ENCODE data around the gene IFT27. TPM values are rescaled to one million over a fixed set of nuclear protein-coding genes. Genes with fewer than 3 reads are reported as not detected.
A peak's percentile ranks its signal among the peaks of the same experiment; 100 is the strongest.

Gene IFT27
- total and polyA plus RNA-seq, 7 donors, result 15.0 to 27.9 (median 24.3) TPM

DNA sequence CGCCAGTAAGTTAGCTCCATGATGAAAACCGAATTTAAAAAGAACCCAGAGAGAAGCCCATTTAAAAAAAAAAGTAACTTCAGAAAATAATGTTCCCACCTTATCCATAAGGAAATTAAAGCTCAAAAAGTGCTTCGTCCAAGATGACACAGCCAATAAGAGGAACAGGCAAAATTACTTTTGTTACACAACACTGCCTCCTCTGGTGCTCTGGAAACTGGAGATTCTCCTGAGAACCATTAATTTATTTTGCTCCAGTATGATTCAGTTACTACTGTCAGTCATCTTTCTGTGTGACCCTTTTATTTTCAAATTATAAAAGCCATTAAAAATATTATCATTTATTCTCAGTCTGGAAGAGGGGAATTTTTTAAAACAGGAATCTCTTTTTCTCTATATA, 2.0 kb downstream of the IFT27 start:
- TF ChIP-seq EP300 (IDR thresholded peaks at IDR 0.05), result no peak
- no peak for TF ChIP-seq POLR2A (IDR thresholded peaks at IDR 0.05)
- TF ChIP-seq, protein P1, sequence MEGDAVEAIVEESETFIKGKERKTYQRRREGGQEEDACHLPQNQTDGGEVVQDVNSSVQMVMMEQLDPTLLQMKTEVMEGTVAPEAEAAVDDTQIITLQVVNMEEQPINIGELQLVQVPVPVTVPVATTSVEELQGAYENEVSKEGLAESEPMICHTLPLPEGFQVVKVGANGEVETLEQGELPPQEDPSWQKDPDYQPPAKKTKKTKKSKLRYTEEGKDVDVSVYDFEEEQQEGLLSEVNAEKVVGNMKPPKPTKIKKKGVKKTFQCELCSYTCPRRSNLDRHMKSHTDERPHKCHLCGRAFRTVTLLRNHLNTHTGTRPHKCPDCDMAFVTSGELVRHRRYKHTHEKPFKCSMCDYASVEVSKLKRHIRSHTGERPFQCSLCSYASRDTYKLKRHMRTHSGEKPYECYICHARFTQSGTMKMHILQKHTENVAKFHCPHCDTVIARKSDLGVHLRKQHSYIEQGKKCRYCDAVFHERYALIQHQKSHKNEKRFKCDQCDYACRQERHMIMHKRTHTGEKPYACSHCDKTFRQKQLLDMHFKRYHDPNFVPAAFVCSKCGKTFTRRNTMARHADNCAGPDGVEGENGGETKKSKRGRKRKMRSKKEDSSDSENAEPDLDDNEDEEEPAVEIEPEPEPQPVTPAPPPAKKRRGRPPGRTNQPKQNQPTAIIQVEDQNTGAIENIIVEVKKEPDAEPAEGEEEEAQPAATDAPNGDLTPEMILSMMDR (IDR thresholded peaks at IDR 0.05), result peak in 1 of 4 experiments; percentile 19
- H3K36me3 ChIP-seq, result no peaks in the 10 kb centered on the region
- no peak overlapping the region for H3K4me3 ChIP-seq
- no peaks in the 10 kb centered on the region for H3K9me3 ChIP-seq
- intact Hi-C loops (cut with DNase I), result no loop called here
- 73 to 80% methylated on average over 3 of the region's 3 CpGs for WGBS, 2 donors
- no peaks in the 10 kb centered on the region for H3K27me3 ChIP-seq
- H3K27ac ChIP-seq, result no peak overlapping the region
- peaks cover 0 to 17% (median 14%) of the 10 kb centered on the region in 4 donors for H3K4me1 ChIP-seq
- no peak for DNase-seq

DNA sequence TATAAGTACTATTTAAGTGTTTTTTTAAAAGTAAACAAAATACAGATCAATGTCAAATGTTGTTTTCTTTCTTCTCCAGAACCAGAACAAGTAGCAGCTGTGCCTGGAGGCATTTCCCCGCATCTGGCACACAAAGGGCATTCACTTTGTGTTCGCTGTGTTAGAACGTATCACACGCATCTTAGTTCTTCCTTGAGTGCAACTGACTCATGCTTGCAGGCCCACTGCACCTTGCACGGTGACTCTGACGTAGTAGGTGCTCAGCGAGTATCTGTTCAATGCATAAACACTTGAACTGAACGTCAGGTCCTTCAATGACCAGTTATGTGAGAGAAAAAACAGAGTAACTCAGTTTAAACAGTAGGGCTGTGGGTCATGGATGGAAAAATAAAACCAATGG, 3.5 kb downstream of the IFT27 start:
- peaks cover 0 to 3% (median 0%) of the 10 kb centered on the region in 4 donors for H3K36me3 ChIP-seq
- TF ChIP-seq POLR2AphosphoS5 (IDR thresholded peaks at IDR 0.05) (peak in 1 of 4 donors; percentile 37), POLR2A (IDR thresholded peaks at IDR 0.05) (no peak), EP300 (IDR thresholded peaks at IDR 0.05) (no peak)
- TF ChIP-seq, protein P1 (IDR thresholded peaks at IDR 0.05), result no peak
- DNase-seq, result peak; percentile 60

DNA sequence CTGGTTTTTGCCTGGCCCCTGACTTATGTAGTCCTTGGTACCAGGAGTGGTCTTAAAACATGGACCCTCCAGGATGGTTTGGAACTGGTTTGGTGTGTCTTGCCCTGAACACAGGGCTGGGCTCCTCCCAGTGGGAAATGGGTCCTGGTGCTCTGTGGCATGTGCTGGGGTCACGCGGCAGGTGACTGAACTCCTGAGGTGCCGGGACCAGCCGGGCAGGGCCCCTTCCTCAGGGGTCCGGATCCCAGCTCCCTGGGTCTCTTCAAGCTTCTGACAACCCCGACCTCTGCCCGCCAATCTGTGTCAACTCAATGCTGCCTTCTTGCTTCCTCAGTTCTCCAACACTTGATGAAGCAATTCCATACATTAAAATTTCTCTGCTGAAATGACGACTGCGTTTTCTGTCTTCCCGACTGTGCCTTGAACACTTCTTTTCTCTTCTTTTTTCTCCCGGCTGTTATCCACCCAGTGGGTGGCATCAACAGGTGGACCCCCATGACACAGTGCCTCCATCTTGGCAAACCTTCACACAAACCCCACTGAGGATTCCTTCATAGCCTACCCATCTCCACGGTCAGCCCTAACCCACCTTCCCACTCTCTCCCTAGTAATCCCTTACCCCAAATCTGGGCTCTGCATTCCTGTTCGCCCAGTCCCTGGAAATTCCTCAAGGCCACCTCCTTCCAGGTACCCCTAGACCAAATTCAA, 4.4 kb downstream of the IFT27 start:
- WGBS, 2 donors, result 95 to 96% methylated on average over 13 of the region's 13 CpGs
- no peak overlapping the region for H3K4me3 ChIP-seq
- H3K36me3 ChIP-seq, result peaks cover 0 to 8% (median 0%) of the 10 kb centered on the region in 4 donors
- DNase-seq, result peak; percentile 43
- no peaks in the 10 kb centered on the region for H3K27me3 ChIP-seq
- no peaks in the 10 kb centered on the region for H3K9me3 ChIP-seq
- intact Hi-C loops (cut with DNase I), result no loop called here
- H3K27ac ChIP-seq, result no peak overlapping the region
- TF ChIP-seq POLR2A (IDR thresholded peaks at IDR 0.05), result no peak
- TF ChIP-seq EP300 (IDR thresholded peaks at IDR 0.05), result no peak
- TF ChIP-seq POLR2AphosphoS5 (IDR thresholded peaks at IDR 0.05), result no peak
- TF ChIP-seq, protein P1 (IDR thresholded peaks at IDR 0.05), result no peak
- peaks cover 0 to 13% (median 10%) of the 10 kb centered on the region in 4 donors for H3K4me1 ChIP-seq

More for the DNA sequence above, 3.5 kb downstream of the IFT27 start:
- Histone ChIP-seq H3K27me3 (no peaks in the 10 kb centered on the region), H3K9me3 (no peaks in the 10 kb centered on the region), H3K4me1 (peaks cover 0 to 17% (median 14%) of the 10 kb centered on the region in 4 donors), H3K27ac (no peak overlapping the region), H3K4me3 (no peak overlapping the region)
- WGBS, 2 donors, result 87 to 92% methylated on average over 8 of the region's 8 CpGs
- intact Hi-C loops (cut with DNase I), result no loop called here

DNA sequence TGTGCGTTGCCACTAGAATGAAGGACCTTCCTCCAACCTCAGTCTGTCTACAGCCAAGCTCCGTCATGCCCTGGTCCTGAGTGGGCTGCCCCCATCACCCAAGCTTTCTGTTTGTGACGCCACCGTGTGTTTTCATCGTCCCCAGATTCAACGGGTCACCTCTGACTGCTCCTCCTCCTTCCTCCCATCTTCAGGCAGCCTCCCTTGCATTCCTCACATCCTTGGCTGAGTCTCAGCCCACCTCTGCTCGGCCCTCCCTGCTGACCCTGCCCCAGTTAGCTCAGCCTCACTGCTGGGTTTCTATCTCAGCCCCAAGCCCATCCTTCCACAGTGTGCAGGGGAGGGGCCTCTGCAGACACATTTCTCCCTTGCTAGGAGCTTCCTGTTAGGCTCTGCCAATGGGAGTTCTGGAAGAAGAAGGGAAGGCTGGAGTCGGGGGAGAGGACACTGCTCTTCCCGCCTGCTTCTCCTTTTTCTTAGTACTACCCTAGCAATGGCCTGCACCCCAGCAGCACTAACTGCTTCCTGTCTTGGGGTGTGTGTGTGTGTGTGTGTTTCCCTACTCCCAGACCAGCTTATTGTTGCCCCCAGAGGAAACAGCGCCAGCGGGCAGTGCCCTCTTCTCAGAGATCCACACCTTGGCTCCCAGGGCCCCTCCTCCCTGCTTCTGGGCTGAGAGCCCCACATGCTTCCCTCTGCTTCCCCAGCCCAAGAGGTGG, 5.2 kb downstream of the IFT27 start:
- Histone ChIP-seq H3K27ac (no peak overlapping the region), H3K27me3 (no peaks in the 10 kb centered on the region), H3K4me3 (no peak overlapping the region), H3K9me3 (no peaks in the 10 kb centered on the region), H3K4me1 (peaks cover 0 to 15% (median 8%) of the 10 kb centered on the region in 4 donors), H3K36me3 (peaks cover 0 to 11% (median 0%) of the 10 kb centered on the region in 4 donors)
- TF ChIP-seq EP300 (IDR thresholded peaks at IDR 0.05), result no peak
- TF ChIP-seq, protein P1 (IDR thresholded peaks at IDR 0.05), result no peak
- TF ChIP-seq POLR2AphosphoS5 (IDR thresholded peaks at IDR 0.05), result no peak
- TF ChIP-seq POLR2A (IDR thresholded peaks at IDR 0.05), result no peak
- peak; percentile 35 for DNase-seq
- intact Hi-C loops (cut with DNase I), result no loop called here
- WGBS, 2 donors, result 67 to 78% methylated on average over 11 of the region's 11 CpGs

All from sigmoid colon (tissue), 7 donors.